NCI-H1694 treated with DMSO at 0.1 percent for 48 hours (cell line): Measurements from ENCODE around the gene SLC9A6.
A peak's percentile ranks its signal among the peaks of the same experiment; 100 is the strongest.

Source experiments
- DNase-seq: peaks from one replicate; lab custom pipeline; 2025; lab: John Stamatoyannopoulos, UW

Gene SLC9A6

DNA sequence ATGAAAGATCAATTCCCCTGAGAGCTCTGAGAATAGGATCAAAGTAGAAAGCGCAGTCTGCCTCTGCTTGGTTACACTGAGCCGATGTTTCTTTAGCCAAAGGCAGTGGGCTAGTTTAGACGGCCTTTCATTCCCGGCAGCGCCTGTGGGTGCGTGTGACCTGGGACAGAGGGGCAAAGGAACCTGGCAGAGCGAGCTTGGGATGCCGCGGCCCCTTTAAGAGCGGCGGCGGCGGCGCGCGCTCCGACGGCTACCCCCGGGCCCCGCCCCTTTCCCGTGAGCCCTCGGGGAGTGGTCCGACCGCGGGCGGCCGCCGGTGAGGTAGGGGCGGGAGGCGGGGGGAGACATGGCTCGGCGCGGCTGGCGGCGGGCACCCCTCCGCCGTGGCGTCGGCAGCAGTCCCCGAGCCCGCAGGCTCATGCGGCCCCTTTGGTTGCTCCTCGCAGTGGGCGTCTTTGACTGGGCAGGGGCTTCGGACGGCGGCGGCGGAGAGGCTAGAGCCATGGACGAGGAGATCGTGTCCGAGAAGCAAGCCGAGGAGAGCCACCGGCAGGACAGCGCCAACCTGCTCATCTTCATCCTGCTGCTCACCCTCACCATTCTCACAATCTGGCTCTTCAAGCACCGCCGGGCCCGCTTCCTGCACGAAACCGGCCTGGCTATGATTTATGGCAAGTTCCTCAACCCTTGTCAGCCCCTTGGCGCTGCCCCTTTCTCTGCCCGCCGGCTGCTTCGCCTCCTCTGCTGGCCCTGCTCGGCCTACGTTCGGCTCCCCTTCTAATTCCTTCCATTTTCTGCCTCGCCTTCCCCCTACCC is at the start of gene SLC9A6:
Gene SLC9A6, plus strand, starts transcription at position 279 of the 816 bp plus-strand sequence. Its CDS starts 224 bp downstream, at position 503.
- DNase-seq, result peak; percentile 48

DNA sequence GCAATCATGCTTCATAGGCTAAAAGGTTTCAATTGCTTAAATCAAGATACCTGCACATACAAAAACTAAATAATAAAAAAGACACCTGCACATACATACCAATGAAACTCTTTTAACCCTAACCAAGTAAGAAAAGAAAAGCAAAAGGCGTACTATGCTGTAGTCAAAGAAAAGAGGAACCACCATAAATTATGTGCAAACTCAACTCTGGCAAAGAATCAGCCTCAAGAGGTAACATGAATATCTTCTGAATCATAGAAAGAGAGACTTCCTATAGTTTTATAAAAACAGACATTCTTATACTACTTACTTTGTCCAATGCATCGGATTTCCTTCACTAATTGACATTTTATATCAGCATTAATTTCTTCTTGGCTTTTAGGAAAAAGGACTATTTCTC is 40.7 kb upstream of the SLC9A6 start:
- DNase-seq, result no peak

DNA sequence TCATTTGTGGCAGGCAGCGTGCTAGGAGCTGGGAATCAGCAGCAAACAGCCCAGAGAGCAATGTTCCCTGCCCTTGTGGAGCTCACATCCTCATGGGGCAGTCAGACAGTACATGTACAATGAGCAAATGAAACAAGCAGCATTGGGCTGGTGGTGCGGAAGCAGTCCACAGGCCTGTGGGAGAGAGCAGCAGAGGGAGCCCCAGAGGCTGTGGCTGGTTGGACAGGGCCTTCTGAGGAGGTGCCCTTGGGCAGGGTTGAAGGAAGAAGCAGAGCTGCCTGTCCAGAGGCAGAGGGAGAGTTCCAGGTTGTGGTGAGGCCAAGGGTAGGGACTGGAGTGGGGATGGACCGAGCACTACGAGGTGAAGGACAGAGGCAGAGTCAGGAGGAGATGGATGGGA is 33.9 kb upstream of the SLC9A6 start:
- no peak for DNase-seq

DNA sequence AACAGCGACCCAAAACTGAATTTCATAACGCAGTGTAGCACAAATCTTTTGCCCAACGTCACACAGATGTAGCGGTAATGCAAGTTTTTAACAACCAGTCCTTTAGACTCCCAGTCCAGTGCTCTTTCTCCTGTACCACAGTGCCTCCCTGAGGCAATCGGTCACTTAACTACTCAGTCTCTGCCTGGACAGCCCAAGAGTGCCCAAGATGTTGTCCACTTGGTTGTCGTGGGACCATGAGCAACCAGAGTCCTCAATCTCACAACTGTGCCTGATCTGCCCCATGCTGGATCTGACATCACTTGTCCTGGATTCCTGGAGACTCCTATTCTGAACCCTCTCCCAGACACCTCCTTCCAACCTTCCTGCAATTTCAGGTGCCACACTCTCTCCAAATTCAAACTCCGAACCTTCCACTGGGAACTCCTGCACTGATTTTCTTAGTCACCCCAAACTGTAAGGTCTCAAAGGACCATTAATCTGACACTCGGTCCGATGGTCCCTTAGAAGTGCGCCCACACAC is 12.1 kb upstream of the SLC9A6 start:
- no peak for DNase-seq

DNA sequence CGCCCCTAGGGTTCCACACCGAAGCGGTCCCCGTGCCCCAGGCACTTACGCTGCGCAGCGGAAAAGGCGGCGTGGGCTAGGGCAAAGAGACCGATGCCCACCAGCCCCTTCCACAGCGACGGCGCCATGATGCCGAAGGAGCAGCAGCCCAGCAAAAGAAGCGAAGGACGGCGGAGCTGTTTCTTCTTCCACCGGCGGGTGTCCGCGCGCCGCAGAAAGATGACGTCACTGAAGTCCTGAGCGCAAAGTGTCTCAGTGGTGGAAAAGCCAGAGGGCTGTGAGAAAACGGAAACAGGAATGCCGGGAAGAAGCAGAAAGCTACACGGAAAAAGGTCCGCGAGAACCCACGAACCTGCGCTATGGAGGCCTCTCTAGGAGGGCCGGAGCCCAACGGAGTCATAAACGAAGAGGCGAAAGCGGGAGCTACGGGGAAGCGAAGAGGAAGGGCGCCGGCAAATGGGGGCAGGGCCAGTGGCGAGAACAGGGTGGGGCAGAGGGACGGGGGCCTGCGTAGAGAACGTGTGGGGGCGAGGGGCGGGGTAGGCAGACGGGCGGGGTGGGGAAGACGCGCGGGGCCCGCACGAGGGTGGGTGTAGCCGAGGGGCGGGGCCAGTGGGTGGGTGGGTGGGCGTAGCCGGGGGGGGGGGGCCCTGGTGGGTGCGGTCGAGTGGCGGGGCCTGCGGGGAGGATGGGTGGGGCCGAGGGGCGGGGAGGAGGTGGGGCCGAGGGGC is 11.5 kb upstream of the SLC9A6 start, which contains the start of gene MMGT1:
Gene MMGT1, minus strand, starts transcription at position 441 of the 731 bp plus-strand sequence. Its CDS starts 313 bp downstream, at position 128.
- peak; percentile 73 for DNase-seq

DNA sequence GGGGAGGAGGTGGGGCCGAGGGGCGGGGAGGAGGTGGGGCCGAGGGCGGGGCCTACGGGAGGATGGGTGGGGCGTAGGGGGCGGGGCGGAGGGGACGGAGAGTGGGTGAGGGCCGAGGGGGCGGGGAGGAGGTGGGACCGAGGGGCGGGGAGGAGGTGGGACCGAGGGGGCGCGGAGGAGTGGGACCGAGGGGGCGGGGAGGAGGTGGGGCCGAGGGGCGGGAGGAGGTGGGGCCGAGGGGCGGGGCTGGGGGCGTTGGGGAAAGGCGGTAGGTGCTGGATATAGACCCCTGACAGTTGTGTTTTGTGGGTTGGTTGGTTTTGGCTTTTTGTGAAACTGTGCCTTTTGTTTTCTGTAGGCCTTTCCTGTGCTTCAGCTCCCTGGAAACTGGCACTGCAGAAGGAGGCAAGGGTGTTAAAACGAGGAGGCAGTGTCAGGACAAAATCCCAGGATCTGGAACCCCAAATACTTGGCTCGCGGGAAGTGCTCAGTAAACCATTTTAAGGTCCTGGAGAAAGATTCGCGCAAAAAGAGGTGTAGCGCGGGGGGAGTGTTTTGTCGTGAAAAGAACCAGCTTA is 10.9 kb upstream of the SLC9A6 start:
- peak; percentile 29 for DNase-seq

DNA sequence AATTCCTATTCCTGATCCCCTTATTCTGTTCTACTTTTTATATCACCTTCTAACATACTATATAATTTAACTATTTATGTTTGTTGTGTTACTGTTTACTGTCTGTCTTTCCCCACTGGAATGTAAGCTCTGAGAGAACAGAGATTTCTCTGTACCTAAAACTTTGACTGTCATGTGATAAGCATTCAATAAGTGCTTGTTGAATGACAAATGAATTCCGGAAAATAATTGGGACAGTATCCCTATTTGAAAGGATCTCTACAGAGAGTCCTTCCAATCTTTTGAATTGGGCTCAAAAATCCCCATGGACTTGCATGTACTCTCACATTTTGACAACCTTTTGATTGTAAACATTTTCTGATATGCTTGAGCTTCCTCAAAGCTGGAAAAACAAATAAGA is 9.8 kb upstream of the SLC9A6 start:
- no peak for DNase-seq

DNA sequence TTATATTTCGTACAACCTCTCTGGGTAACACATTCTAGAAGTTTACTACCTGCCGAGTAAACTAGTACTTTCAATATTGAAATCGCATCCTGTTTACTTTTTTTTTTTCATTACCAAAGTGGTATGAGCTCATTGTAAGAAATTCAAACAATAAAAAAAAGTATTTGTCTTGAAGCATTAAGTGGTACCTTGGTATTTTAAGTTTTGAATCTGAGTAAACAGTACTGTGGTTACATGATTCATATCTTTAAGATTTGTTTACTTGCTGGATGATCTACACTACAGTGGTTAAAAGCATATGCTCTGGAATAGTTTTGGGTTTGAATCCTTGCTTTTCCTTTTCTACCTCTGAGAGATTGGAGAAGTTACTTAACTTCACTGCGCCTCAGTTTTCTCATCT is 7.6 kb upstream of the SLC9A6 start:
- no peak for DNase-seq

DNA sequence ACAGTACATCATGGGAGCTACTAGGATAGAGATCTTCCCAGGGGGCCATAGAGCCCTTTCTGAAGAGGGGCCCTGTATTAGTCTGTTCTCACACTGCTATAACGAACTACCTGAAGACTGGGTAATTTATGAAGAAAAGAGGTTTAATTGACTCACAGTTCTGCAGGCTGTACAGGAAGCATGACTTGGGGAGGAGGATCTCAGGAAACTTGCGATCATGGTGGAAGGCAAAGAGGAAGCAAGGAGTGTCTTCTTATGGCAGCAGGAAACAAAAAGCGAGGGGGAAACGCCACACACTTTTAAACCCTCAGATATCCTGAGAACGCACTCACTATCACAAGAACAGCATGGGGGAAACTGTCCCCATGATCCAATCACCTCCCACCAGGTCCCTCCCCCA is 4.2 kb upstream of the SLC9A6 start:
- no peak for DNase-seq

DNA sequence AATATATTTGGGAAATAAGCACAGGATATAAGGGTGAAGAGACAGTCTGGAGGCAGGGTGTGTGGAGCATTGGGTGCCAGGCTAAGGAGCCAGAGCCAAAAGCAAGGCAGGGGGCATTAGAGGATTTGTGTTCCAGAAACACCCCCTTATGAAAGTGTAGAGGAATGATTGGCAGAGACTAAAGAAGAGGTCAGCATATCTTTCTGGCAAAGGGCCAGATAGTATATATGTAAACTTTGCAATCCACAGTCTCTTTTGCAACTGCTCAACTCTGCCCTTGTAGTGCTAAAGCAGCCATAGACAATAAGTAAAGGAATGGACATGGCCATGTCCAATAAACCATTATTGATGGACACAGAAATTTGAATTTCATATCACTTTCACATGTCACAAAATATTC is 3.6 kb upstream of the SLC9A6 start:
- DNase-seq, result no peak

DNA sequence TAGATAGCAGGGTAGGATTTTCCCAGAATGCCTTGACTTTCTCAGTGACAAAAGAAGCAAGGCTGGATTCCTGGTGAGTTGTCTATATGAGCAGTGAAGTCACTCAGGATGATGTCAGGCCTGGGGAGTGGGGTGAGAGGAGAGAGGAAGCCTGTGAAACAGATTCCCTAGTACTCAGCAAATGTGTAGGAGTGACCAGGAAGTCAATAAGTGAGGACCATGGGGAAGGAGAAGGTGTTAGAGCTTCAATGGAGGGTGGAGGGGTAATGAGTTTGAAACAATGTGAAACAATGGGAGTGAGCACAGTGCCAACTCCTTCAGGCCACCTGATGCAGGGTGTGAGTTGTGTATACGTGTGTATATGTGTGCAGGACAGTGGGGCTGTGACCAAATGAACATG is 2.4 kb upstream of the SLC9A6 start:
- no peak for DNase-seq

DNA sequence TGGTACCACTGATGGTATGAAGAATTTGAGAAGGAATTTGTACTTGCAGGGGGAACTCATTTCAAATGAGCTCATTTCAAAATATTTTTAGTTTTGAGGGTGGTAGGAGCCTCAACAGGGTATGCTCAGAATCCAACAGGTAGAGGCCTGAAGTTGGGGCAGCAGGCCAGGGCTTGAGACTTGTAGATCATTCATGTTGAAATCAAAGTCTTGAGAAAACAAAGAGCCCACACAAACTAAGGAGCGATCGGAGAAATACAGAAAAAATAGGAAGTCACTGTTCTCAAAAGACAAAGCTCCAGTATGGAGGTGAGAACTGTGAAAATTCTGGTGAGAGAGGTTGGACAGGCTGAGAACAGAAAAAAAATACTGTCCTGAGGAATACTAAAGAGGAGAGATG is 979 bp upstream of the SLC9A6 start:
- no peak for DNase-seq

DNA sequence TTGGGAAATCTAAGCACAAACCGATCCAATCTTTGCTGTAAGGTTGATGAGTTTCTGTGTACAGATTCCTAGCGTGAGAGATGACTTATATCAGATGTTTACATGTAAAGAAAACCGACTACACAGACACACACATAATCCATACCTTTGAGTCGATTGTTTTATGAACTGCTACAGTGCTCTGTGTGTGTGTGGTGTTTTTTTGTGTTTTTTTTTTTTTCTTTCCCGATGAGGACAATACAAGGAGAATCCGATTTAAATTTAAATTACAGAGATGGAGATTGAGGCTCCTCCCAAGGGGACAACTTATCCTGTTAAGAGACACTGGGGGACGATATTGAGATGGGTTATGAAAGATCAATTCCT is 461 bp upstream of the SLC9A6 start:
- no peak for DNase-seq

DNA sequence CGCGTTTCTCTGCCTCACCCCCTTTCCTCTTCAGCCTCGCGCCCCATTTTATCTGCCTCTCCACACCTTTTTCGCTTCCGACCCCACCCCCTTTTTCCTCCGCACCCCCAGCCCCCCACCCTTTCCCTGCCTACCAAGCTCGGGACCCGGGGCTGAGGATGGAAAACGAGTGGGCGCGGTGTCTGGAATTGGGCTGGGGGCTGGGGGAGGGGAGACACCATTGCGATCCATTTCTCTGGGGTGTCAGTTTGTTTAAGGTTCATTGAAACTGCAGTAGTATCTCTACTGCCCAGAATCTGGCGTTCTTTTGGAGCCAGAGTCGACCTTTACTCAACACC is 707 bp downstream of the SLC9A6 start:
- DNase-seq, result no peak

DNA sequence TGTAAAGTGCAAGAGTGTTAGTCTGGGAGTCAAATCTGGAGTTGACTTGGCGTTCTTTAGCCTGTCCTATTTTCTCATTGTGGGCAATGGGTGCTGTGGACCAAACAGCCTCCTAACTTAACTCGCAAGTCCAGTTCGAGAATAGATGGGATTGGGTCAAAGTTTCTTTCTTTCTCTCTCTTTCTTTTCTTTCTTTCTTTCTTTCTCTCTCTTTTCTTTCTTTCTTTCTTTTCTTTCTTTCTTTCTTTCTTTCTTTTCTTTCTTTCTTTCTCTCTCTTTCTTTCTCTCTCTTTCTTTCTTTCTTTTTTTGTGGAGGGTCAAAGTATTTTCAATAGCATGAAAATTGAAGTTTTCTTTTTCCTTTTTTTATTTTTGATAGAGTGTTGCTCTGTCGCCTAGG is 3.0 kb downstream of the SLC9A6 start:
- no peak for DNase-seq

DNA sequence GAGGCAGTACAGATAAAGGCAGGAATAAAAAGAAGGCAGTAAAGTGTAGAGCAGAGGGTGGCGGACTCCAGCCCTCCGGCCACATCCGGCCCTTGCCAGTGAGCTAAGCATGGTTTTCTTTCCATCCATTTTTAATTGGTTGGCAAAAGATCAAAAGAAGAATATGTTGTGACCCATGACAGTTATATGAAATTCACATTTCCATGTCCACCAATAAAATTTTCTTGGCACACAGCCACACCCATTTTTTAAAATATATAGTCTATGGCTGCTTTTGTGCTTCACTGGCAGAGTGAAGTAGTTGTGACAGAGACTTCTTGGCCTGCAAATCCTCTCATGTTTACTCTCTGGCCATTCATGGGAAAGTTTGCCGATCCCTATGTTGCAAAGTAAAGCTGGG is 29.8 kb downstream of the SLC9A6 start:
- no peak for DNase-seq

DNA sequence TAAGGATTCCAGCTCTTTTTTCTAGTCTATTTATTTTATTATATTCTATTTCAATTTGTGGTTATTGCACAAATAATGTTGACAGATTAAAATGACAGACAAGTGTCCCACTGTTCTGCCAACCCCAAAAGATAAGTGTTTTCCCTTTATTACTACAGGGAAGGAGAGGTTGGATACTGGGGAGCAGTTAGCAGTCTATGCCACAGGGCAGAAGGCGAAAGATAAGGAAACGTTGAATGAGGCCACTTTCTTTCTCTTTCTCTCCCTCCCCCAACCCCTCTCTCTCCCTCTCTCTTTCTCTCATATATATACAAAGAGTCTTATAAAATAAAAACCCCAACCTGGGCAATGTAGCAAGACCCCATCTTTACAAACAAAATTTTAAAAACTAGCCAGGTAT is 31.6 kb downstream of the SLC9A6 start:
- no peak for DNase-seq

DNA sequence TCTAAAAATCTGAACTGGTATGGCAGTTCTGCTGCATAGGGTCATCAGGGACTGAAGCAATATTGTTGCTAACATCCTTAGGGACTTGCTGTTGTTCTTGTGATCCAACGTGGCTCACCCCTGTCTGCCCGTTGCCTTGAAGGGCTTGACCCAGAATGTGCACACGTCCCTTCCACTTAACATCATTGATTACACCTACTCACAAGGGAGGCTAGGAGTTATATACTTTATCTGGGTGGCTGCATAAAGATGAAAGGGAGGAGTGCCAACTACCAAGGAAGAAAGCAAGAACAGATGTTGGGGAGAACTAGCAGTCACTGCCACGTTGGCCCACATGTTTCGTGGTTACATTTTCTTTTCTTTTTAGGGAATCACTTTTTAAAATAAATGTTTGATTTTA is 34.0 kb downstream of the SLC9A6 start:
- DNase-seq, result no peak

DNA sequence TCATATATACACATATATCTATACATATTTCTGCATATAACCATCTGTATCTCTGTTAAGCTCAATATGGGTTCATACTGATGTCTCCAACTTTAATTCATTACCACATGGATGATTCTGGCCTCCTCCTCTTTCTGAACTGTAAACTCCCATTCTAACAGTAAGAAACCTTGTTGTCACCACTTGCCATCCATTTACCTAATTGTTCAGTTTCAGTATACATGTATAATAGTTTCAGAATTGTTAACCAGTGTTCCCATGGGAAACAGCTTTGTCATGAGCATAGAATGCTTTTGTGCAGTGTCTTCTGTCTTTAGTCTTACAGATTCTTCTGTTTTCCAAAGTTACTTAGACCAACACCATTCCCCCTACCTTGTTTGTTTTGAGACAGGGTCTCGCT is 35.9 kb downstream of the SLC9A6 start:
- no peak for DNase-seq

DNA sequence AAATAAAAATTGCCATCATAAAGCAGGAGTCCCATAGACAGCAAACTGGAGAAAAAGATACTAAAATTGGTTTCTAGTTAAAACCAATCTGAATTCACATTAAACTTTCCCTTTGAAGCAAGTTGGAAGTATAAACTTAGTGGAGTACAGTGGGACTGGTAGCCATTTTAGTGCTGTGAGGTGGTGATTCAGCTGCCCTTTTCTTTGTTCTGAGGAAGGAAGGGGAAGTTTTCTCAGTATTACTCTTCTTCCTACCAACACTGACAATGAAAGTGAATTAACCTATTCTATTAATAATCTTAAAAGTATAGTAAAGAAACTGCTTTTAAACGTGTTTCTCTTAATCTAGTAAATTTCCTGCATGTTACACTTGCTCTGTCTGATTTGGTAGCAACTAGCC is 36.7 kb downstream of the SLC9A6 start:
- DNase-seq, result no peak

DNA sequence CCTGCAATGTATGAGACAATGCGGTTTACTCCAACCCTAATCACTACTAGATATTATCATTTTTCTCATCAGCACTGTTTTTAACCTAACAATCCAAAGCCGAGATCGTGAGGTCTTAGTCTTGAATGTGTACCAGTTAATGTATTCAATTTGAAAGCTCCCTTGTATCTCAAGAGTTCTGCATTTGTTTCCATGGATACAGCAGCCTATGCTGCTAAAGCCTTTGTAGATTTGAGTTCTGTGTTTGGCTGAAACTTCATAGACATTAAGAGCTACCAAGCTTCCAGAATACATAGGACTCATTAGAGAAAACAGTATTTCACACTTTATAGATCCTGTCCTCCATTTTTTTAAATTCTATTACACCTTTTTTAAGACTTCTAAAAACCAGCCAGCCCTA is 39.9 kb downstream of the SLC9A6 start:
- DNase-seq, result no peak

DNA sequence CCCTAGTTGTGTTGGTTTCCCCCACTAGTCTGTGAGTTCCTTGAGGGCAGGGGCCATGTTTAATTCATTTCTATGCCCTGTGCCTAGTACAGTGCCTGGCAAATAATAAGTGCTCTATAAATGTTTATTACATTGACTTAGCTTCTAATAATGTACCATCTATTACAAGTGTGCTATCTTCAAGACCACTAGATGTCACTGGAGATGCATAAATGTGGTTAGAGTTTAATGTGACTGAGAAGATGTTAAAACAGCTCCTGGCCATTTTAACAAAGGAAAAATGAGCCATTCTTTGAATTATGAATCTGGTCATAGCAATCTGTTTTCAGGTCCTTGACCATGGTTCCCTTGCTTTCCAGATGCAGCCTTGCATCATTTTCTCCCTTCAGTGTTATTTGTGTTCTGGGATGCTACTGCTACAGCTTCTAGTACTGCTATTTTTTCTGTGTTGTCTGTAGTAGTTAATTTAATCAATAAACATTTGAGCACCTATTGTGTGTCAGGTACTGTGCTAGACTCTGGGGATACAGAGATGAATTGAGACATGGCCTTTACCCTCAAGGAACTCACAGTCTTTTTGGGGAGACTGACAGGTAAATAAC is 43.2 kb downstream of the SLC9A6 start:
- DNase-seq, result peak; percentile 67

DNA sequence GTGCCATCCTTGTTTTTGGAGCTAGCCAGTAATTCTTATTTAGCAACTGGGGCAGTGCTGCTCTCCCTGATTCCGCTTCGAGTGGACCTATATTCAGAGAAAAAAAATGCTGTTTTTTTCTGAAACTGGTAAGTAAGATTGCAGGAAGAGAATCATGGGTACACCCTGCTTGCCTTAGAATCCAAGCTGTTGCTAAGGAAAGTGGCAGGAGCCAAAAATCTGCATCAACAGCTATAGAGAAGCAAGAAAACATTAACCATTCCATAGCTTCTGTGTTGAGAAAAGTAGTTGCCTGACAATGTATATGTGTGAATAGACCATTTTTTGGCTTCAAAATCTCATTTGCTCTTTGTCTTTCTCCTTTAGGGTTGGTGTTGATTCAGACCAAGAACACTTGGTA is 44.5 kb downstream of the SLC9A6 start:
- DNase-seq, result no peak
